Stimulated activated CD4-positive, alpha-beta T cell treated with anti-CD3 and anti-CD28 coated beads, Interleukin-4, amount 100 ng/mL, for 48 hours (primary cell): ENCODE results near the gene RAD51B.
"Not testable (repeated sequence)": the region's sequence is repeated elsewhere in the genome, so short reads cannot be mapped to it uniquely, and the experiment has no call there.

Experiments
- DNase-seq, 2 donors: peaks; one replicate each; pipeline ENCODE4 v3.0.0-alpha.2; 2020; ENCODE audit warnings: low read depth in 2 of 2

RAD51B gene

GRCh38 chr14:68111097-68111852 is 291.7 kb downstream of the RAD51B start:
- DNase-seq, result no peak

GRCh38 chr14:68111853-68112270 is 292.3 kb downstream of the RAD51B start:
- DNase-seq, result no peak

- no peak for DNase-seq
Measured at GRCh38 chr14:68112442-68112841, 292.9 kb downstream of the RAD51B start.

- DNase-seq, result no peak
Measured at GRCh38 chr14:68113343-68113930, 293.9 kb downstream of the RAD51B start.

- not testable (repeated sequence) for DNase-seq
Measured at GRCh38 chr14:68115952-68116351, 296.4 kb downstream of the RAD51B start.

- DNase-seq, result no peak
Measured at GRCh38 chr14:68122651-68123050, 303.1 kb downstream of the RAD51B start.

GRCh38 chr14:68124050-68124449 is 304.5 kb downstream of the RAD51B start:
- no peak for DNase-seq

GRCh38 chr14:68124979-68125731 is 305.6 kb downstream of the RAD51B start:
- DNase-seq, result no peak

- DNase-seq, result no peak
Measured at GRCh38 chr14:68127166-68127565, 307.6 kb downstream of the RAD51B start.

- DNase-seq, result no peak
Measured at GRCh38 chr14:68131907-68132306, 312.3 kb downstream of the RAD51B start.

GRCh38 chr14:68132563-68133121 is 313.1 kb downstream of the RAD51B start:
- DNase-seq, result no peak

- no peak for DNase-seq
Measured at GRCh38 chr14:68133856-68134255, 314.3 kb downstream of the RAD51B start.

GRCh38 chr14:68135028-68135427 is 315.4 kb downstream of the RAD51B start:
- no peak for DNase-seq

- DNase-seq, result no peak
Measured at GRCh38 chr14:68135566-68135965, 316.0 kb downstream of the RAD51B start.

GRCh38 chr14:68137704-68138619 is 318.4 kb downstream of the RAD51B start:
- DNase-seq, result peak in 1 of 2 donors; percentile 2

GRCh38 chr14:68139431-68140075 is 320.0 kb downstream of the RAD51B start:
- no peak for DNase-seq

- no peak for DNase-seq
Measured at GRCh38 chr14:68140076-68140741, 320.6 kb downstream of the RAD51B start.

- DNase-seq, result no peak
Measured at GRCh38 chr14:68140806-68141205, 321.2 kb downstream of the RAD51B start.

GRCh38 chr14:68141281-68142088 is 321.9 kb downstream of the RAD51B start:
- DNase-seq, result no peak
